Neural progenitor cell (in vitro differentiated cells): ENCODE measurements around the gene SGTA. TPM values are rescaled to one million over a fixed set of nuclear protein-coding genes. Genes with fewer than 3 reads are reported as not detected.

ENCODE experiments used
- DNase-seq: peaks from one replicate; pipeline ENCODE4 v3.0.0-alpha.2; 2016; ENCODE audit warnings: low spot score
- H2AFZ ChIP-seq: fragments of 200-600 bp; sonication (generic); replicated peaks from 2 replicates; pipeline ENCODE4 v1.6.1; 2016; ENCODE audit warnings: antibody characterized with exemption
- H3F3A ChIP-seq: fragments of 200-600 bp; sonication (generic); 2 replicates; pipeline ENCODE4 v1.6.1; 2016; ENCODE audit warnings: antibody characterized with exemption, low read depth
- H3K27ac ChIP-seq: fragments of 200-600 bp; sonication (generic); 2 replicates; pipeline ENCODE4 v1.5.1; 2016; ENCODE audit warnings: mild to moderate bottlenecking
- H3K27me3 ChIP-seq: fragments of 200-600 bp; sonication (generic); 2 replicates; pipeline ENCODE4 v1.6.1; 2016; ENCODE audit warnings: mild to moderate bottlenecking, moderate library complexity
- H3K36me3 ChIP-seq: fragments of 200-600 bp; sonication (generic); 2 replicates; pipeline ENCODE4 v1.5.1; 2016
- H3K4me1 ChIP-seq: fragments of 200-600 bp; sonication (generic); 2 replicates; pipeline ENCODE4 v1.6.1; 2016; ENCODE audit warnings: mixed run types
- H3K4me2 ChIP-seq: fragments of 200-600 bp; sonication (generic); 2 replicates; pipeline ENCODE4 v1.6.1; 2016
- H3K4me3 ChIP-seq: fragments of 200-600 bp; sonication (generic); 2 replicates; pipeline ENCODE4 v1.5.1; 2016
- H3K79me2 ChIP-seq: fragments of 200-600 bp; sonication (generic); 2 replicates; pipeline ENCODE4 v1.6.1; 2016; ENCODE audit warnings: low read depth
- H3K9ac ChIP-seq: fragments of 200-600 bp; sonication (generic); 2 replicates; pipeline ENCODE4 v1.6.1; 2016
- H3K9me3 ChIP-seq: fragments of 200-600 bp; sonication (generic); 2 replicates; pipeline ENCODE4 v1.5.1; 2016; ENCODE audit warnings: low read depth
- H4K20me1 ChIP-seq: fragments of 200-600 bp; sonication (generic); 2 replicates; pipeline ENCODE4 v1.6.1; 2016; ENCODE audit warnings: low read depth
- H3K27ac Mint-ChIP-seq: 3 replicates; pipeline ENCODE4 v1.8.0; 2021; ENCODE audit warnings: mixed read lengths
- H3K27me3 Mint-ChIP-seq: 2 replicates; pipeline ENCODE4 v1.8.0; 2022; ENCODE audit warnings: low read depth, mild to moderate bottlenecking, inconsistent platforms, moderate library complexity, mixed read lengths; ENCODE audit not compliant: insufficient read depth
- H3K36me3 Mint-ChIP-seq: 3 replicates; pipeline ENCODE4 v1.8.0; 2021; ENCODE audit warnings: mixed read lengths
- H3K4me1 Mint-ChIP-seq: 3 replicates; pipeline ENCODE4 v1.8.0; 2021; ENCODE audit warnings: mixed read lengths
- H3K4me3 Mint-ChIP-seq: 3 replicates; pipeline ENCODE4 v1.8.0; 2021; ENCODE audit warnings: mild to moderate bottlenecking, moderate library complexity, mixed read lengths
- H3K9me3 Mint-ChIP-seq: 3 replicates; pipeline ENCODE4 v1.8.0; 2020; ENCODE audit warnings: mixed read lengths
- EZH2 ChIP-seq: fragments of 200-600 bp; sonication (generic); IDR thresholded peaks from 2 replicates; pipeline ENCODE4 v1.6.1; 2017; ENCODE audit warnings: antibody characterized with exemption, mild to moderate bottlenecking, moderate library complexity
- EZH2phosphoT487 ChIP-seq: fragments of 200-600 bp; sonication (generic); IDR thresholded peaks from 2 replicates; pipeline ENCODE4 v1.6.1; 2017; ENCODE audit warnings: antibody characterized with exemption
- total RNA-seq: library from RNA; depleted of rRNA; stranded (reverse); fragments of >200 nt; gene quantifications from 2 replicates; pipeline ENCODE4 v1.2.3, GENCODE V29; 2015; ENCODE audit warnings: low replicate concordance
- TF ChIP-seq, protein P1 (sequence below): fragments of 200-600 bp; sonication (generic); IDR thresholded peaks from 2 replicates; pipeline ENCODE4 v1.5.1; 2017; ENCODE audit warnings: antibody characterized with exemption, mild to moderate bottlenecking

Gene SGTA
- total RNA-seq, 1 donor from 2014 or later = 30.9 TPM

DNA sequence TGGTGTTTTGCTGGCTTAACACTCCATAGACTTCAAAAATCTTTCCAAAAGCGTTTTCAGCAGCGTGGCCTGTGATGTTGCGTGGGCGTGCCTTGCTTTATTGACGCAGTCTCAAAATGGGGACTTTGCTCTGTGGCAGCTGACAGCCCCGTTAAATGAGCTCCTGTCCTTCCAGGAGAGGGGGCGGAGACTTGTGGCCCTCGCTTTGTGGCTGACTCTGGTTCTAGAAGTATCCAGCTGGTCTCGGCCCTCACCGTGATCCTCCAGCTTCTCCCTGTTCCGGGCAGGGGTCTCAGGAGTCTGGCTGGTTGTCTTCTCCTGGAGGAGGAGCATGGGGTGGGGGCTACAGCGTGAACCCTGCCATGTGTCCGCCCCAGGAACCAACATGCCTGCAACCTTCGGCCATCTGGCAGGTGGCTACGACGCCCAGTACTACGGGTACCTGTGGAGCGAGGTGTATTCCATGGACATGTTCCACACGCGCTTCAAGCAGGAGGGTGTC is 28.2 kb upstream of the SGTA start:
- H3K4me1 ChIP-seq = no peaks in the 10 kb centered on the region
- Mint-ChIP-seq H3K27ac (no peak overlapping the region), H3K27me3 (peaks cover 2% of the 10 kb centered on the region), H3K9me3 (no peaks in the 10 kb centered on the region), H3K36me3 (peaks cover 6% of the 10 kb centered on the region), H3K4me3 (no peak overlapping the region), H3K4me1 (no peaks in the 10 kb centered on the region)
- no peak overlapping the region for H3K27ac ChIP-seq
- no peak overlapping the region for H2AFZ ChIP-seq
- no peak overlapping the region for H3K4me2 ChIP-seq
- TF ChIP-seq, protein P1, sequence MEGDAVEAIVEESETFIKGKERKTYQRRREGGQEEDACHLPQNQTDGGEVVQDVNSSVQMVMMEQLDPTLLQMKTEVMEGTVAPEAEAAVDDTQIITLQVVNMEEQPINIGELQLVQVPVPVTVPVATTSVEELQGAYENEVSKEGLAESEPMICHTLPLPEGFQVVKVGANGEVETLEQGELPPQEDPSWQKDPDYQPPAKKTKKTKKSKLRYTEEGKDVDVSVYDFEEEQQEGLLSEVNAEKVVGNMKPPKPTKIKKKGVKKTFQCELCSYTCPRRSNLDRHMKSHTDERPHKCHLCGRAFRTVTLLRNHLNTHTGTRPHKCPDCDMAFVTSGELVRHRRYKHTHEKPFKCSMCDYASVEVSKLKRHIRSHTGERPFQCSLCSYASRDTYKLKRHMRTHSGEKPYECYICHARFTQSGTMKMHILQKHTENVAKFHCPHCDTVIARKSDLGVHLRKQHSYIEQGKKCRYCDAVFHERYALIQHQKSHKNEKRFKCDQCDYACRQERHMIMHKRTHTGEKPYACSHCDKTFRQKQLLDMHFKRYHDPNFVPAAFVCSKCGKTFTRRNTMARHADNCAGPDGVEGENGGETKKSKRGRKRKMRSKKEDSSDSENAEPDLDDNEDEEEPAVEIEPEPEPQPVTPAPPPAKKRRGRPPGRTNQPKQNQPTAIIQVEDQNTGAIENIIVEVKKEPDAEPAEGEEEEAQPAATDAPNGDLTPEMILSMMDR = no peak
- TF ChIP-seq EZH2 = no peak
- no peak for TF ChIP-seq EZH2phosphoT487
- no peaks in the 10 kb centered on the region for H3K36me3 ChIP-seq
- no peak overlapping the region for H3K9ac ChIP-seq
- H3K27me3 ChIP-seq = no peaks in the 10 kb centered on the region
- H4K20me1 ChIP-seq = peaks cover 7% of the 10 kb centered on the region
- no peaks in the 10 kb centered on the region for H3K79me2 ChIP-seq
- H3F3A ChIP-seq = no peaks in the 10 kb centered on the region
- no peaks in the 10 kb centered on the region for H3K9me3 ChIP-seq
- no peak overlapping the region for H3K4me3 ChIP-seq
- no peak for DNase-seq

DNA sequence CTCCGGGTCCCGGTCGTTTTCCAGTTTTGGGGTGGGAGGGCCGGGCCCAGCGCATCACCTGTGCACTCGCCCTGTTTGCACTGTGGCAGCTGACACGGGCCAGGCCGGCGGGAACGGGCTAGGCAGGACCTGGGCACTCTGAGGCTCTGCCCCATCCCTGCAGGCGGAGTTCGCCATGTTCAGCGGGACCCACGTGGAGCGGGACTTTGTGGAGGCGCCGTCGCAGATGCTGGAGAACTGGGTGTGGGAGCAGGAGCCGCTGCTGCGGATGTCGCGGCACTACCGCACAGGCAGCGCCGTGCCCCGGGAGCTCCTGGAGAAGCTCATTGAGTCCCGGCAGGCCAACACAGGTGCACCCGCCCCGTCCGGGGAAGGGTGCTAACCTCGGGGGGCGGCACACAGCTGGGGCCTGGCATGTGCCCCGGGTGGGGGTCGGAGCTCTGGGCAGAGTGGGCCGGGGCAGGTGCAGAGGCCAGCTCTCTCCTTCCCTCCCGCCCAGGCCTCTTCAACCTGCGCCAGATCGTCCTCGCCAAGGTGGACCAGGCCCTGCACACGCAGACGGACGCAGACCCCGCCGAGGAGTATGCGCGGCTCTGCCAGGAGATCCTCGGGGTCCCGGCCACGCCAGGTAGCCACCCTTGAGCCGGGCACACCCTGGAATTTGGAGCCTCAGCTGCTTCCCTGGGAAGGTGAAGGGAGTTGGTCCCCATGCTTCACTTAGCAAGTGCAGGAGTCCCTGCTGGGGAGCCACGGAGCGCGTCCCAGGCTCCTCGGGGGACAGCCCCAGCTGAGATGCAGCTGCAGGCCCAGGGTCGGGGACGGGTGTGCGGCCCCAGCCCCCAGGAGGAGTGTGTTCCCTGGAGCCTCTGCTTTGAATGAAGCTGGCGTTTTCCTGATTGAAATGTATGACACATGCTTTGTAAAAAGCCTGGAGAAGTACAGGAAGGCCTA is 27.3 kb upstream of the SGTA start:
- H3K27me3 Mint-ChIP-seq = peaks cover 2% of the 10 kb centered on the region
- no peaks in the 10 kb centered on the region for H3K79me2 ChIP-seq
- H3K4me1 Mint-ChIP-seq = no peaks in the 10 kb centered on the region
- H3K27ac Mint-ChIP-seq = no peak overlapping the region
- no peaks in the 10 kb centered on the region for H3F3A ChIP-seq
- no peak overlapping the region for H3K4me3 ChIP-seq
- no peaks in the 10 kb centered on the region for H3K36me3 ChIP-seq
- TF ChIP-seq, protein P1 = no peak
- no peak for TF ChIP-seq EZH2
- TF ChIP-seq EZH2phosphoT487 = no peak
- no peak overlapping the region for H3K27ac ChIP-seq
- H2AFZ ChIP-seq = no peak overlapping the region
- H3K9me3 Mint-ChIP-seq = no peaks in the 10 kb centered on the region
- H3K27me3 ChIP-seq = no peaks in the 10 kb centered on the region
- H3K4me1 ChIP-seq = no peaks in the 10 kb centered on the region
- H3K9me3 ChIP-seq = no peaks in the 10 kb centered on the region
- H4K20me1 ChIP-seq = peaks cover 7% of the 10 kb centered on the region
- no peak overlapping the region for H3K4me3 Mint-ChIP-seq
- DNase-seq = no peak
- peaks cover 7% of the 10 kb centered on the region for H3K36me3 Mint-ChIP-seq
- no peak overlapping the region for H3K9ac ChIP-seq
- no peak overlapping the region for H3K4me2 ChIP-seq

DNA sequence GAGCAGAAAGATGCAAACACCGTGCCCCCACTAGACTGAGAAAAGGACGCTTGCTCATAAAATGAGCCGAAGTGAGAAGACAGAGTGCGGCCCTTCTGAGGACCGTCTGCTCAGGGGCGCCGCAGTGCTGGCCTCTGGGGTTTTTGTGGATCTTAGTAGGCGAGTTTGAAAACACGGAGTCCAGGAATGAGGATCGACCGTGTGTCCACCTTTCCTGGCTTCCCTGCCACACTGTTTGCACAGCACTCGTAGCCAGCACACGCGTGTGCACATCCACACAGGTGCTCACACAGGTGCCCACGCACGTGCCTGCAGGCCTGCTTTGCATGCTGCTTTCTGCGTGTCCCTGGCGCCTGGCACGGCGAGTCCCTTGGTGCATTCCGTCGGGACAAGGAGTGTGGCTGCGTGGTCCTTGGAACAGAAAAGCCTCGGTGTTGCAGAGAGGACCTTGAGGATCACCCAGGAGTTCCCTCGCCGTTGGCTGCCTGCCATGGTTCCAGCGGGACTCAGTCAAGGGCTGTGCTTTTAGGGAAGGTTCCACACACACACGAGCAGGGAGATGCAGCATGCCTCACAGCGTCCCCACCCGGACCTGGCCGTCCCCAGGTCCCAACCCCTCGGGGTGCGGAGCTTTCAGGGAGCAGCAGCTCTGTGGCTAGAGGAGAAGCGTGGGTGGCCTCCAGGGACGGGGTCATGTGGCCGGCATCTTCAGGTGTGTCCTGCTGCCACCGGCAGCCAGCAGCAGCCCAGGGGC is 26.5 kb upstream of the SGTA start:
- no peaks in the 10 kb centered on the region for H3K36me3 ChIP-seq
- H3K27me3 ChIP-seq = no peaks in the 10 kb centered on the region
- DNase-seq = no peak
- H3F3A ChIP-seq = no peaks in the 10 kb centered on the region
- H4K20me1 ChIP-seq = no peaks in the 10 kb centered on the region
- H3K9me3 ChIP-seq = no peaks in the 10 kb centered on the region
- H3K4me1 ChIP-seq = no peaks in the 10 kb centered on the region
- Mint-ChIP-seq H3K4me3 (no peak overlapping the region), H3K27ac (no peak overlapping the region), H3K27me3 (peaks cover 4% of the 10 kb centered on the region), H3K4me1 (no peaks in the 10 kb centered on the region), H3K9me3 (no peaks in the 10 kb centered on the region), H3K36me3 (peaks cover 9% of the 10 kb centered on the region)
- H3K79me2 ChIP-seq = no peaks in the 10 kb centered on the region
- no peak overlapping the region for H3K27ac ChIP-seq
- H2AFZ ChIP-seq = no peak overlapping the region
- H3K9ac ChIP-seq = no peak overlapping the region
- TF ChIP-seq EZH2phosphoT487 (no peak), EZH2 (no peak)
- TF ChIP-seq, protein P1 = no peak
- H3K4me3 ChIP-seq = no peak overlapping the region
- no peak overlapping the region for H3K4me2 ChIP-seq
